Colonic mucosa (tissue), 4 donors: ENCODE data around the gene FRS3. TPM values are rescaled to one million over a fixed set of nuclear protein-coding genes. Genes with fewer than 3 reads are reported as not detected.

Experiments used
- DNase-seq: peaks from one replicate; pipeline ENCODE4 v3.0.0-alpha.2; 2020
- H3K27ac ChIP-seq: fragments of 200-600 bp; one replicate; pipeline ENCODE4 v1.8.0; 2021
- H3K27me3 ChIP-seq: fragments of 200-600 bp; one replicate; pipeline ENCODE4 v1.8.0; 2021
- H3K36me3 ChIP-seq: fragments of 200-600 bp; one replicate; pipeline ENCODE4 v1.8.0; 2021
- H3K4me1 ChIP-seq: fragments of 200-600 bp; one replicate; pipeline ENCODE4 v1.8.0; 2021; ENCODE audit warnings: mild to moderate bottlenecking
- H3K4me3 ChIP-seq: fragments of 200-600 bp; one replicate; pipeline ENCODE4 v1.8.0; 2021
- H3K9ac ChIP-seq, 2 donors: one replicate each; pipeline ENCODE4 v1.7.0; 2013; ENCODE audit warnings: control low read depth in 2 of 2, low read depth in 2 of 2, low read length in 2 of 2
- H3K9me3 ChIP-seq: fragments of 200-600 bp; one replicate; pipeline ENCODE4 v1.8.0; 2021
- CTCF ChIP-seq: fragments of 200-600 bp; IDR thresholded peaks from one replicate; pipeline ENCODE4 v1.8.0; 2022; ENCODE audit warnings: antibody characterized with exemption, mild to moderate bottlenecking
- intact Hi-C: fragments of 100-400 bp; cut with DNase I; formaldehyde crosslinking; loops from one replicate; pipeline ENCODE4 v1.14.1; 2022
- total RNA-seq, 2 donors: library from RNA; stranded (reverse); fragmentation: NEBNext Ultra II Directional in 1 of 2; extraction: Animal tissue kit (Norgen Biotek cat#: 25700) in 1 of 2; gene quantifications; one replicate each; pipeline ENCODE4 v1.2.1, GENCODE V29; 2021
- donor health status: healthy.
- donor health status: DM: no; HTN: no; CAD: no.
- donor health status: DM: no; HTN: no; CAD: no.

FRS3 gene
- total RNA-seq, 2 donors from 2014 or later, result 2.7 to 3.4 TPM

DNA sequence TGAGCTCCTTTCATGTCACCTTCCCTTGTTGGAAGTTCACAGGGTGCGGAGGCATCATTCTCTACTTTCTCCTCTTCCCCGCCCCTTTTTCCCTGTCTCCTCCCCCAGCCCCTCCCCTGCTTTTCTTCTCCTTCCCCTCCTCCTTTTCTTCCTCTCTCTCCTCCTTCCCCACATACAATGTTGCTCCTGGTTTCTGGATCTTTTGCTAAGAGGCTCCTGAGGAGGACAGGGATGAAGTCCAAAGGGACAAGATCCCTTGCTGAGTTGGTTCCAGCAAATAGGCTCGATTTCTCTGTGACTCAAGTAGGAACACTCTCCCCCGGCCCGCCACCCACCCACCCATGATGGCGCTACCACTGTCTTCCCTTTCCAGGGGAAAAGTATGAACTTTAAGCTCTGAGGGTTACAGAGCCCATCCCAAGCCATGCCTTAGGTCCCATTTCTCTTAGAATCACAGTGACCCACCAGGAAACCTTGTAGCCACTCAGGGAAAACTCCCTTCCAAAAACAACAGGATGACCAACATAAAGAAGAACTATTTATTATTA is 43.4 kb downstream of the FRS3 start:
- Histone ChIP-seq H3K4me3 (no peak overlapping the region), H3K36me3 (no peaks in the 10 kb centered on the region), H3K9ac (peak overlapping the region in 1 of 2 donors; percentile 12), H3K27me3 (no peaks in the 10 kb centered on the region), H3K4me1 (peaks cover 7% of the 10 kb centered on the region), H3K27ac (no peak overlapping the region), H3K9me3 (no peaks in the 10 kb centered on the region)
- intact Hi-C loops, result loop anchor here (5.0 kb wide), 1 partner anchor 41 kb away; the partner anchor contains the start of gene FRS3
- no peak for DNase-seq
- TF ChIP-seq CTCF, result no peak

- peak; percentile 96 for DNase-seq
- H3K36me3 ChIP-seq, result no peaks in the 10 kb centered on the region
- H3K4me3 ChIP-seq, result peak within 1 kb of the TSS; percentile 80
- peaks cover 7% of the 10 kb centered on the region for H3K4me1 ChIP-seq
- peak within 1 kb of the TSS; percentile 95 for H3K27ac ChIP-seq
- no peaks in the 10 kb centered on the region for H3K9me3 ChIP-seq
- H3K9ac ChIP-seq, result peak within 1 kb of the TSS; percentile 73 to 84
- peak; percentile 86 for TF ChIP-seq CTCF
- no peaks in the 10 kb centered on the region for H3K27me3 ChIP-seq
- intact Hi-C loops, result loop anchor here (5.0 kb wide), 1 partner anchor 42 kb away; the partner anchor contains the start of gene FRS3
These were observed 44.1 kb downstream of the FRS3 start, which contains the start of gene TFEB for GRCh38 chr6:41735427-41736185. TSS of gene TFEB (minus strand) at chr6:41735608. CDS start at chr6:41691213, 44,395 bp downstream.

- intact Hi-C loops, result loop anchor here (5.0 kb wide), 1 partner anchor 42 kb away; the partner anchor contains the start of gene FRS3
- Histone ChIP-seq H3K27me3 (no peaks in the 10 kb centered on the region), H3K9me3 (no peaks in the 10 kb centered on the region), H3K4me3 (peak overlapping the region; percentile 80), H3K27ac (peak overlapping the region; percentile 95), H3K9ac (peak overlapping the region; percentile 73 to 84), H3K36me3 (no peaks in the 10 kb centered on the region), H3K4me1 (peaks cover 7% of the 10 kb centered on the region)
- TF ChIP-seq CTCF, result no peak
- peak; percentile 85 for DNase-seq
These were observed 44.9 kb downstream of the FRS3 start for GRCh38 chr6:41734666-41735426.

GRCh38 chr6:41733707-41734665 is 45.7 kb downstream of the FRS3 start:
- peak; percentile 74 for DNase-seq
- Histone ChIP-seq H3K36me3 (no peaks in the 10 kb centered on the region), H3K27me3 (no peaks in the 10 kb centered on the region), H3K9ac (peak overlapping the region; percentile 73 to 84), H3K4me3 (peak overlapping the region; percentile 80), H3K4me1 (peaks cover 7% of the 10 kb centered on the region), H3K9me3 (no peaks in the 10 kb centered on the region), H3K27ac (peak overlapping the region; percentile 95)
- intact Hi-C loops, result no loop called here
- no peak for TF ChIP-seq CTCF
